ENCODE data around the gene KIFC1. TPM values are rescaled to one million over a fixed set of nuclear protein-coding genes. Genes with fewer than 3 reads are reported as not detected.
"Not testable (repeated sequence)": the region's sequence is repeated elsewhere in the genome, so short reads cannot be mapped to it uniquely, and the experiment has no call there.

The KIFC1 gene
- total RNA-seq, 1 donor from 2014 or later: 7.4 TPM

DNA sequence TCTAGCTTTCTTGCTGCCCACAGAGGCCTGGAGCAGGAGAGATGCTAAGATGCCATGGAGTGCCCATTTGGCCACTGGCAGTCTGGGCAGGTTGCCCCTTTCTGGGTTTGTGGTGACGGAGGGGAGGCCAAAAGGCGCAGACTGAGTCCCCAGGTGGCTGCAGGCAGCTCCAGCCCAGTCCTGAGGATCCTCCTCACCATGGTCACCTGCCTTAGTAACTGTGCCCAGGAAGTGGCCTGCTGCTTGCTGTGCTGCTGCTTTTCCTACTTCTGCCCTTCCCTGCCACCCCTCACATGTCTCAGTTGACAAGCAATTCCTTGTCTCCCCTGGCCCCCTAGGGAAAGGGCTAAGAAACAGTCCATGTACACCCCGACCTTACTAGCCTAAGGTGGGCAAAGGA lies 35.3 kb upstream of the KIFC1 start:
- H3K36me3 Mint-ChIP-seq (ENCODE audit: low read depth): no peaks in the 10 kb centered on the region
- H3K9me3 Mint-ChIP-seq (ENCODE audit: low read depth): no peaks in the 10 kb centered on the region
- H3K27ac Mint-ChIP-seq (ENCODE audit: unreplicated experiment): no peak overlapping the region
- TF ChIP-seq, protein P1, sequence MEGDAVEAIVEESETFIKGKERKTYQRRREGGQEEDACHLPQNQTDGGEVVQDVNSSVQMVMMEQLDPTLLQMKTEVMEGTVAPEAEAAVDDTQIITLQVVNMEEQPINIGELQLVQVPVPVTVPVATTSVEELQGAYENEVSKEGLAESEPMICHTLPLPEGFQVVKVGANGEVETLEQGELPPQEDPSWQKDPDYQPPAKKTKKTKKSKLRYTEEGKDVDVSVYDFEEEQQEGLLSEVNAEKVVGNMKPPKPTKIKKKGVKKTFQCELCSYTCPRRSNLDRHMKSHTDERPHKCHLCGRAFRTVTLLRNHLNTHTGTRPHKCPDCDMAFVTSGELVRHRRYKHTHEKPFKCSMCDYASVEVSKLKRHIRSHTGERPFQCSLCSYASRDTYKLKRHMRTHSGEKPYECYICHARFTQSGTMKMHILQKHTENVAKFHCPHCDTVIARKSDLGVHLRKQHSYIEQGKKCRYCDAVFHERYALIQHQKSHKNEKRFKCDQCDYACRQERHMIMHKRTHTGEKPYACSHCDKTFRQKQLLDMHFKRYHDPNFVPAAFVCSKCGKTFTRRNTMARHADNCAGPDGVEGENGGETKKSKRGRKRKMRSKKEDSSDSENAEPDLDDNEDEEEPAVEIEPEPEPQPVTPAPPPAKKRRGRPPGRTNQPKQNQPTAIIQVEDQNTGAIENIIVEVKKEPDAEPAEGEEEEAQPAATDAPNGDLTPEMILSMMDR (IDR thresholded peaks at IDR 0.05): no peak
- H3K27me3 Mint-ChIP-seq (ENCODE audit: low read depth): peaks cover 30% of the 10 kb centered on the region
- H3K4me3 Mint-ChIP-seq (ENCODE audit: unreplicated experiment): no peak overlapping the region
- H3K4me1 Mint-ChIP-seq (ENCODE audit: low read depth): no peaks in the 10 kb centered on the region
- no peak for DNase-seq (ENCODE audit: low spot score)

DNA sequence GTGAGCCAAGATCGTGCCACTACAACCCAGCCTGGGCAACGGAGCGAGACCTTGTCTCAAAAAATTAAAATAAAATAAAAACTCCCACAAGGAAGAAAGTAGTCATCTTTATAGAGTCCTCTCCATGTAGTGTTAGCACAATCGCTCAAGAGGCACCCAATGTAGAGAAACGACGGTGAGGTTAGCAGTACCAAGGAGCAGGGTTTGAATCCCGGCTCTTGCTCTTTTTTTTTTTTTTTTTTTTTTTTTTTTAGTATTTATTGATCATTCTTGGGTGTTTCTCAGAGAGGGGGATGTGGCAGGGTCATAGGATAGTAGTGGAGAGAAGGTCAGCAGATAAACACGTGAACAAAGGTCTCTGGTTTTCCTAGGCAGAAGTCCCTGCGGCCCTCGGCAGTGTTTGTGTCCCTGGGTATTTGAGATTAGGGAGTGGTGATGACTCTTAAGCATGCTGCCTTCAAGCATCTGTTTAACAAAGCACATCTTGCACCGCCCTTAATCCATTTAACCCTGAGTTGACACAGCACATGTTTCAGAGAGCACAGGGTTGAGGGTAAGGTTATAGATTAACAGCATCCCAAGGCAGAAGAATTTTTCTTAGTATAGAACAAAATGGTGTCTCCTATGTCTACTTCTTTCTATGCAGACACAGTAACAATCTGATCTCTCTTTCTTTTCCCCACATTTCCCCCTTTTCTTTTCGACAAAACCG lies 34.3 kb upstream of the KIFC1 start:
- DNase-seq (ENCODE audit: low spot score); H3K36me3 Mint-ChIP-seq (ENCODE audit: low read depth); H3K4me1 Mint-ChIP-seq (ENCODE audit: low read depth); H3K4me3 Mint-ChIP-seq (ENCODE audit: unreplicated experiment); H3K27ac Mint-ChIP-seq (ENCODE audit: unreplicated experiment); H3K9me3 Mint-ChIP-seq (ENCODE audit: low read depth): not testable (repeated sequence)
- peaks cover 27% of the 10 kb centered on the region for H3K27me3 Mint-ChIP-seq (ENCODE audit: low read depth)

DNA sequence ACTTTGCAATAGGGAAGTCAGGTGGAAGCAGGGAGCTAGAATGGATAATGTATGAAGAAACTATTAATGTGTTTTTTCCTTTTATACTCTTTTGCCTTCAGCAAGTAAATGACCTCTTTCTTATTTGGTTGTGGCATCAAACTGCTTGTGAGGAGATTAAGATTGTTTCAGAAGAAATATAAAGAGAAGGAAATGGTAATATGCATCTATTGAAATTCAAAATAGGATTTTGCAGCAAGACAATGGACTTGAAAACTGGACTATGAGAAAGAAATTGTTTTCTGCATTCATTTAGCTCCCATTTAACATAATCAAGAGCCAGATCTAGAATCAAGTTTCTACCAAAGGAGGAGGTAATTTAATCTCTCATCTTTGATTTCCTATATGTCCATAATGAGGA lies 32.3 kb upstream of the KIFC1 start:
- Mint-ChIP-seq H3K9me3 (ENCODE audit: low read depth) (no peaks in the 10 kb centered on the region), H3K4me3 (ENCODE audit: unreplicated experiment) (no peak overlapping the region), H3K4me1 (ENCODE audit: low read depth) (peaks cover under 1% of the 10 kb centered on the region), H3K27me3 (ENCODE audit: low read depth) (peaks cover 25% of the 10 kb centered on the region), H3K27ac (ENCODE audit: unreplicated experiment) (no peak overlapping the region), H3K36me3 (ENCODE audit: low read depth) (no peaks in the 10 kb centered on the region)
- TF ChIP-seq, protein P1 (IDR thresholded peaks at IDR 0.05): no peak
- no peak for DNase-seq (ENCODE audit: low spot score)

DNA sequence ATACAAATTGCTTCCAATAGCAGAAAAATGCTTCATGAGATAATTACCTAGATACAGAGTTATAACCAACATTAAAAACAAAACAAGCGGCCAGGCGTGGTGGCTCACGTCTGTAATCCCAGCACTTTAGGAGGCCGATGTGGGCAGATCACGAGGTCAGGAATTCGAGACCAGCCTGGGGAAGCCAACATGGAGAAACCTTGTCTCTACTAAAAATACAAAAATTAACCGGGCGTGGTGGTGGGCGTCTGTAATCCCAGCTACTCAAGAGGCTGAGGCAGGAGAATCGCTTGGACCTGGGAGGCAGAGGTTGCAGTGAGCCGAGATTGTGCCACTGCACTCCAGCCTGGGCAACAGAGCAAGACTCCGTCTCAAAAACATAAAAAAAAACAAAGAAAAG lies 28.1 kb upstream of the KIFC1 start:
- H3K36me3 Mint-ChIP-seq (ENCODE audit: low read depth); H3K4me1 Mint-ChIP-seq (ENCODE audit: low read depth); H3K4me3 Mint-ChIP-seq (ENCODE audit: unreplicated experiment); H3K9me3 Mint-ChIP-seq (ENCODE audit: low read depth); H3K27ac Mint-ChIP-seq (ENCODE audit: unreplicated experiment); DNase-seq (ENCODE audit: low spot score): not testable (repeated sequence)
- H3K27me3 Mint-ChIP-seq (ENCODE audit: low read depth): peaks cover 15% of the 10 kb centered on the region

DNA sequence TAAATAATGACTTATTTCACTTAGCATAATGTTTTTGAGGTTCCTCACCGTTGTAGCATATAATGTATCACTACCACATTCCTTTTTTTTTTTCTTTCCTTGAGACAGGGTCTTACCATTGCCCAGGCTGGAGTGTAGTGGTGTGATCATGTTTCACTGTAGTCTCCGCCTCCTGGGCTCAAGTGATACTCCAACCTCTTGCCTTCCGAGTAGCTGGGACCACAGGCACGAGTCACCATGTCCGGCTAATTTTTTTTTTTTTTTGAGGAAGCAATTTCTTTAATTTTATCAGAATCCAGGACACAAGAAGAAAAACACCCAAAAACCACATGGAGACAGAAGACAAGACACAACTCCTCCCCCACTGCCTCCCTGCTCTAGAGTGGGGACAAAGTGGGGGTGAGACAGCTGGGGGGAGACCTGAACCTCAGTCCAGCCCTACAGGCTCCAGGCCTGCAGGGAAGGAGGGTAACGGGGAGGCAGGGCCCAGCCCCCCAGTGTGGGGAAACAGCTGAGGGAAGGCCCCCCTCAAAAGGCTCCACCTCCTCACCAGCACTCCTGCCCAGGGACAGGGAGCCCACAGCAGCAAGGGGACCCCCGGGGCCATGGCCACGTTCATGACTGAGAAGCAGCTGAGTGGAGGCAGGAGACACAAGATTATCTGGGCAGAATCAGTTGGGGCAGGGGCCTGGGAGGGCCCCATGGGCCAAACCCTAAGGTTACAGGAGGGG lies 27.0 kb upstream of the KIFC1 start:
- not testable (repeated sequence) for H3K4me3 Mint-ChIP-seq (ENCODE audit: unreplicated experiment); H3K27ac Mint-ChIP-seq (ENCODE audit: unreplicated experiment); H3K9me3 Mint-ChIP-seq (ENCODE audit: low read depth); H3K36me3 Mint-ChIP-seq (ENCODE audit: low read depth); H3K4me1 Mint-ChIP-seq (ENCODE audit: low read depth); DNase-seq (ENCODE audit: low spot score)
- peaks cover 11% of the 10 kb centered on the region for H3K27me3 Mint-ChIP-seq (ENCODE audit: low read depth)

DNA sequence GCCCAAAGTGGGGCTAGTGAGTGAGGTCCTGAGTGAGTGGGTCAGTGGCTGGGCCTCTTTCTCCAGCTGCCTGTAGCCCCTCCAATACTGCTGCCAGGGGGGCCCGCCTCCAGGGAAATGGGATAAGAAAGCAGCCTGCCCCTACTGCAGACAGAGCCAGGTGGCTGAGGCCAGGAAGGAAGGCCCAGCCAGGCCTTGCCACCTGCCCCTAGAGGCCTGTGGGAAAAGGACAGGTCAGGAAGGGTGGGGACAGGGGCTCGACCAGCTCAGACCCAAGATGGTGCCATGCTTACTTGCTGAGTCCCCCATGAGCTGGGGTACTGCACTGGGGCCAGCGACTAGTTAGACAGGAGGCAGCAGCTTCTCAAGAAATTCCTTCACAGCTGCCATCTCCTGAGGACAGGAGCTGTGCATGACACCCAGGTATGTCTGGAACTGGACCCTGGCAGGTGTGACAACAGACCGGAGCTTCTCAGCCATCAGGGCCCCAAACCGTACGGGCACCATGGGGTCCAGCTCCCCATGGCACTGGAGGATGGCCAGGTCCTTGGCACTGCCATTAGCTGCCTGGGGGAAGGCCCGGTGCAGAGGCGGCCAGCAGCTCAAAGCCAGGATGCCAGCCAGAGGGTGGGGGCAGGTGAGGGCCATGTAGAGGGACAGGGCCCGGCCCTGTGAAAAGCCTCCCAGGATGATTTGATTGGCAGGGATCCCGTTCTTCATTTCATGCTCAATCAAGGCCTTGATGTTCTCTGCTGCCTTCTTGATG lies 26.2 kb upstream of the KIFC1 start:
- H3K27ac Mint-ChIP-seq (ENCODE audit: unreplicated experiment); H3K27me3 Mint-ChIP-seq (ENCODE audit: low read depth): not testable (repeated sequence)

DNA sequence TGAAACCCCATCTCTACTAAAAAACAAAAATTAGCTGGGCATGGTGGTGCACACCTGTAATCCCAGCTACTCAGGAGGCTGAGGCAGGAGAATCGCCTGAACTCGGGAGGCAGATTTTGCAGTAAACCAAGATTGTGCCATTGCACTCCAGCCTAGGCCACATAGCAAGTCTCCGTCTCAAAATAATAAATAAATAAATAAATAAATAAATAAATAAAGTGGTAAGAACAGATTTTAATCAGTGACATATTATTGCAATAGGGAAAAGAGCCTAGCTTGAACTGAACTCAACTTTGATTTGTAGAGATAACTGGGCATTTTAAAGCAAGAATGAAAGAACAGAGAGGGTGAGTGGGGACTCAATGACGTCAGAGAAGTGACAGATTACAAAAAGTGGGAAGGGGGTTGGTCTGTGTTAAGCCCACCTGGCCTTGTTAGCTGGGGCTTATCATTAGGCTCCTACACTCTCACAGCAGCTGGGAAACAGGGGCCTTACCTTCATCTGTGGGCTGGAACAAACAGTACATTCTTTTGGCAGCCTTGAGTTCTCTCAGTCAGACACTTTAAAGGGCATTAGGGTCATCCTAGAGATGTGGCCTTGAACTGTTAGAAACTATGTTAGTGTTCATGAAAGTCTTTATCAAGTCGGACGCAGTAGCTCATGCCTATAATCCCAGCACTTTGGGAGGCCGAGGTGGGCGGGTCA lies 24.5 kb upstream of the KIFC1 start:
- H3K27me3 Mint-ChIP-seq (ENCODE audit: low read depth): peaks cover 2% of the 10 kb centered on the region
- H3K27ac Mint-ChIP-seq (ENCODE audit: unreplicated experiment): no peak overlapping the region
- no peak for DNase-seq (ENCODE audit: low spot score)
- no peaks in the 10 kb centered on the region for H3K9me3 Mint-ChIP-seq (ENCODE audit: low read depth)
- H3K36me3 Mint-ChIP-seq (ENCODE audit: low read depth): no peaks in the 10 kb centered on the region
- H3K4me1 Mint-ChIP-seq (ENCODE audit: low read depth): peaks cover 3% of the 10 kb centered on the region
- TF ChIP-seq, protein P1 (IDR thresholded peaks at IDR 0.05): no peak
- H3K4me3 Mint-ChIP-seq (ENCODE audit: unreplicated experiment): no peak overlapping the region

More for the DNA sequence above, 26.2 kb upstream of the KIFC1 start:
- not testable (repeated sequence) for H3K4me1 Mint-ChIP-seq (ENCODE audit: low read depth); H3K9me3 Mint-ChIP-seq (ENCODE audit: low read depth); H3K4me3 Mint-ChIP-seq (ENCODE audit: unreplicated experiment); H3K36me3 Mint-ChIP-seq (ENCODE audit: low read depth); DNase-seq (ENCODE audit: low spot score)

DNA sequence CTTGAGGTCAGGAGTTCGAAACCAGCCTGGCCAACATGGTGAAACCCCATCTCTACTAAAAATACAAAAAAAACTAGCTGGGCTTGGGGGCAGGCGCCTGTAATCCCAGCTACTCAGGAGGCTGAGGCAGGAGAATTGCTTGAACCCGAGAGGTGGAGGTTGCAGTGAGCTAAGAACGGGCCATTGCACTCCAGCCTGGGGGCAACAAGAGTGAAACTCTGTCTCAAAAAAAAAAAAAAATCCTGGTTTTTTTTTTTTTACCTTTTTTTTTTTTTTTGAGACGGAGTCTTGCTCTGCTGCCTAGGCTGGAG lies 24.0 kb upstream of the KIFC1 start:
- H3K36me3 Mint-ChIP-seq (ENCODE audit: low read depth): not testable (repeated sequence)

DNA sequence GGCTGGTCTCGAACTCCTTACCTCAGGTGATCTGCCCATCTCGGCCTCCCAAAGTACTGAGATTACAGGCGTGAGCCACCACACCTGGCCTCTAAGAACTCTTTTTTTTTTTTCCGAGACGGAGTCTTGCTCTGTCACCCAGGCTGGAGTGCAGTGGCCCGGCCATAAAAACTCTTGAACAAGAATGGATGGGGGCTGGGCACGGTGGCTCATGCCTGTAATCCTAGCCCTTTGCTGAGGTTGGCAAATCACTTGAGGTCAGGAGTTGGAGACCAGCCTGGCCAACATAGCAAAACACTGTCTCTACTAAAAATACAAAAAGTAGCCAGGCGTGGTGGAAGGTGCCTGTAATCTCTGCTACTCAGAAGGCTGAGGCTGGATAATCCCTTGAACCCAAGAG lies 19.7 kb upstream of the KIFC1 start:
- H3K36me3 Mint-ChIP-seq (ENCODE audit: low read depth); H3K9me3 Mint-ChIP-seq (ENCODE audit: low read depth); H3K4me3 Mint-ChIP-seq (ENCODE audit: unreplicated experiment); H3K27ac Mint-ChIP-seq (ENCODE audit: unreplicated experiment); H3K27me3 Mint-ChIP-seq (ENCODE audit: low read depth); DNase-seq (ENCODE audit: low spot score): not testable (repeated sequence)
- H3K4me1 Mint-ChIP-seq (ENCODE audit: low read depth): peaks cover 11% of the 10 kb centered on the region

More for the DNA sequence above, 24.0 kb upstream of the KIFC1 start:
- not testable (repeated sequence) for H3K4me3 Mint-ChIP-seq (ENCODE audit: unreplicated experiment); H3K27ac Mint-ChIP-seq (ENCODE audit: unreplicated experiment); H3K27me3 Mint-ChIP-seq (ENCODE audit: low read depth); DNase-seq (ENCODE audit: low spot score); H3K4me1 Mint-ChIP-seq (ENCODE audit: low read depth); H3K9me3 Mint-ChIP-seq (ENCODE audit: low read depth)

Measured in chondrocyte (in vitro differentiated cells).